ENCODE results near the gene FRG2C. TPM values are rescaled to one million over a fixed set of nuclear protein-coding genes. Genes with fewer than 3 reads are reported as not detected.

FRG2C gene
- total RNA-seq = under 0.01 TPM in 1 of 2 replicates, not detected in the other

GRCh38 chr3:75664028-75664427 lies at the start of gene FRG2C:
TSS of gene FRG2C (plus strand) at chr3:75664328. CDS start at chr3:75664380, 52 bp downstream.

Small RNA genes within 50 kb of the gene (small RNA-seq; reads per million reads assigned to genes)
- not detected for gene AC108724.2 (ENCODE audit: low replicate concordance)

Other genes with a start within 250 kb of the FRG2C start
- gene ZNF717, start 121.2 kb downstream of the FRG2C start, total RNA-seq = 10.6 and 11.8 TPM in 2 replicates